Activated CD4-positive, alpha-beta T cell treated with anti-CD3 and anti-CD28 coated beads, Interleukin-2, amount 50 U/mL, for 16 hours (primary cell): ENCODE data around the gene STAG3.
"Not testable (repeated sequence)": the region's sequence is repeated elsewhere in the genome, so short reads cannot be mapped to it uniquely, and the experiment has no call there.

Experiments used
- DNase-seq: peaks from one replicate; pipeline ENCODE4 v3.0.0-alpha.2; 2020

The STAG3 gene

GRCh38 chr7:100217934-100218333 lies 40.2 kb downstream of the STAG3 start:
- peak; percentile 87 for DNase-seq

DNA sequence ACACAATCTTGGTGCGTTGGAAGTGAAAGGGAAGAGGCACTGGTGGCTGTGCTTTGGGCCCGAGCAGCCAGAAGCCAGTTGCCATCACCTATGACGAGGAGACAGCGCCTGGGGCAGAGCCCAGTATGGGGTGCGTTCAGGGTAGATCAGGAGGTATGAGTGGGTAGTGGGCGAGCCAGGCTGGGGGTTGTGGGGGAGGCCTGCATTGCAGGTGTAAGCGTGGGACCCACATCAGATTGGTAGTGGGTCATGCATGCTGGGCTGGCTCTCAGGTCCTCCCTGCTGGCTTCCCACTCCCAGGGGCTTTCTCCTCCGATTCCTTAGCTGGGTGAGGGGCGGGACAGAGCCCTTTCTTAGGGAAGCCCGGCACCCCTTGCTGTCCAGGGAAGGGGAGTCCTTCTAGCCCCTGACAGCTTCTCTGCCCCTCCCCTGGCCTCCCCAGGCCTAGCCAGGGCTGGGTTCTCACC lies 41.6 kb downstream of the STAG3 start:
- DNase-seq = peak; percentile 32

- DNase-seq = peak; percentile 54
These were observed 42.3 kb downstream of the STAG3 start, which contains the start of gene PVRIG for GRCh38 chr7:100219801-100220585. Gene PVRIG (plus strand): TSS chr7:100219949. CDS start chr7:100219971, 22 bp downstream.

- no peak for DNase-seq
These were observed 43.0 kb downstream of the STAG3 start for GRCh38 chr7:100220586-100221230.

DNA sequence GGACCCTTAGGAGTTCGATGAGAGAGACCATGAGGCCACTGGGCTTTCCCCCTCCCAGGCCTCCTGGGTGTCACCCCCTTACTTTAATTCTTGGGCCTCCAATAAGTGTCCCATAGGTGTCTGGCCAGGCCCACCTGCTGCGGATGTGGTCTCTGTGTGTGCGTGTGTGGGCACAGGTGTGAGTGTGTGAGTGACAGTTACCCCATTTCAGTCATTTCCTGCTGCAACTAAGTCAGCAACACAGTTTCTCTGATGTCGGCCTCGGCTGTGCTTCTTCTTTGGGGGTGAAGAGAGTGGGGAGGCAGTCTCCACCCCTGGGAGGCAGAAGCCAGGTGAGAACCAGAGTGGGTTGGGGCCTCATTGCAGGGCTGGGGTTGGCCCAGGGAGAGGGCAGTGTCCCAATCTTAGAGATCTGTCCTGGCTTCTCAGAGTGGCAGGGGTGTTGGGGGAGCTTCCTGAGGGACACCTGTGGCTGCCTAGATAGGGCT lies 43.6 kb downstream of the STAG3 start:
- DNase-seq = peak; percentile 89

- no peak for DNase-seq
These were observed 44.2 kb downstream of the STAG3 start for GRCh38 chr7:100221767-100222444.

DNA sequence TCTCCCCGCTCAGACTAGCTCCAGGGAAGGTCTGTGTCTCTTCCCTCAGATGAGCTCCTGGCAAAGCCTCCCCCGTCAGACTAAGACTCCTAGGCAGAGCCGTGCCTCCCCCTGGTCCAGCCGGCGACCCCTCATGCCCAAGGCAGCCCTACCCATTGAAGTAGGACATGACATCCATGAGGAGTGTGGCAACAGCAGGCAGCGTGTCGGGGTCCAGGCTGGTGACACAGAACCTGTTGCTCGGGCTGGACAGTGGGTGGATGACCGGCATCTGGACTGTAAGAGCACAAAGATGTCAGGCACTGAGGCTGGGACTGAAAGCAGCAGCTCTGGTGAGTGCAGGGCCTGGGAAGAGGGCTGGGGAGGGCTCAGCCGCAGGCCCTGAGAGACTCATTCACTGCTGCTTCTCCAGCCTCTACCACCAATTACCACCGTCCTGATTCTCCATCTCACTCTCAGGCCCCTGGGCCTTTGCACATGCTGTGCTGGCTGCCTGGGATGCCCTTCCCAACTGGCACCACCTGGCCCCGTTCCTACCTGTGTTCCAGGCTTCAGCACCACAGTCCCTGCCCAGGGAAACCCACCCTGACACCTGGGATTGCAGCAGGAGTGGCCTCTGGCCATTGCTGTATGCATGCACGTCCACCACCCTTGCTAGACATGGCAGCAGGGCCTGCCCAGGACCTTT lies 44.9 kb downstream of the STAG3 start:
- DNase-seq = no peak

DNA sequence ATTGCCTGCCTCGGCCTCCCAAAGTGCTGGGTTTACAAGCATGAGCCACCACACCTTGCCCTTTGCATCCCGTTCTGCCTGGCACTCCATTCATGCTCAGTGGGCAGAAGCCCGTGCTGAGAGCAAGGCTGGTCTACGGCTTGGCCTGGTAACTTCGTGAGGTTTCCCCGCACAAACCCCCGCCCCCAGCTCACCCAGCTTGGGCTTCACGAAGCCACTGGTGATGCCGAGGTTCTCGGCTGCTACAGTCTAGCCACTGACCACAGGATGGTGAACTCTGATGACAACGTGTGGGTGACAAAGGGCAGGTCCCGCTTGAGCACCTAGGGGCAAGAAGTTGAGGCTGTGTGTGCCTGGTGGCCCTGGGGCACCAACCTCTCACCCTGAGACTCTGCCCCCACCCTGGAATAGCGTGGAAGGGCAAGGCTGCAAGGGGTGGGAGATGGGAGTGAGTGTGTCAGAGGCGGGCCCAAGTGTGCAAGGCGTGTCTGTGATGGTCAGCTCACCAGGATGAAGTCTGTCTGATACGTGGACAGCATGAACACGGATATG lies 45.7 kb downstream of the STAG3 start:
- not testable (repeated sequence) for DNase-seq

GRCh38 chr7:100224891-100225290 lies 47.2 kb downstream of the STAG3 start:
- DNase-seq = not testable (repeated sequence)

- not testable (repeated sequence) for DNase-seq
These were observed 57.1 kb downstream of the STAG3 start for GRCh38 chr7:100234660-100235317.

- not testable (repeated sequence) for DNase-seq
These were observed 62.3 kb downstream of the STAG3 start for GRCh38 chr7:100239975-100240374.

DNA sequence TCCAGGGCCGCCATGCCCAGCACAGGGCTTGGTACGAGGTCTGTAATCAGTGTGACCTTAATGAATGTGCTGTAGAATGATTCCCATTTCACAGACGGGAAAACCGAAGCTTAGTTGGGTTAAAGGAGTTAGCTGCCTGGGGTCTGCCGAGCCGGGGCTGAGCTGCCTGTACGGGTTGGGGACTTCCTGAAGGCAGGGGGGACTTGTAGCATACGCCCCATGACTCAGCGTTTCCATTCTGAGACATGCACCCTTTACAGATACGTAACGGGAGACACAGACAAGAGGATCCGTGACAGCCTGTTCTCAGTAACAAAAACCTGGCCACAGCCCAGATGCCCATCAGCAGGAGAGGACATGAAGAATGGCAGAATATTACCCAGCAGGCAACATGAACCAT lies 65.7 kb downstream of the STAG3 start:
- DNase-seq = peak; percentile 86

GRCh38 chr7:100244988-100245605 lies 67.4 kb downstream of the STAG3 start:
- DNase-seq = not testable (repeated sequence)

GRCh38 chr7:100246121-100246864 lies 68.6 kb downstream of the STAG3 start:
- not testable (repeated sequence) for DNase-seq

GRCh38 chr7:100246865-100247137 lies 69.1 kb downstream of the STAG3 start:
- DNase-seq = not testable (repeated sequence)

DNA sequence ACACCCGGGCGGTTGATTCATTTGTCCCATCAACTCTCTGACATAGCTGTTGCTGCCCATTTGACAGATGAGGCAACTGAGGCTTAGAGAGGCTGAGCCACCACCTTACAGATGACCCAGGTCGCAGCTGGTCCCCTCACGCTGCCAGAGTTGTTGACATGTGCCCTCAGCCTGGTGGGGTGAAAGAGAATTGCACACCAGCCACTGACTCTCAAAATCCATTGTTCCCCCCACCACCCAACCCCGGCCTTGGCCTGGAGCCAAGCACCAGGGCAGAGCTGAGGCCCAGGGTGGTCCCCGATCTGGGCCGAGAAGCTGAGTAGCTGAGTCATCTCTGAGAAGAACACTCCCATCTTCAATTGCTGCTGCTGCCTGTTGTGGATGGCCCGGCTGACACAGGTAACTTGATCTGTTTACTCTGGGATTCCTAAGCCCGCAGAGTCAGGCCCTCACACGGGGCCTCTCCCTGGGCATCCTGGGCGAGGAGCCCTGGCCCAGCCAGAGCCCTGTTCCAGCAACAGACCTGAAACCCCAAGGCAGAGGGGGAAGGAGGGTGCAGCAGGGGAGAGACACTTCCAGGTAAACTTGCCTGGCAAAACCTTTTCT lies 69.5 kb downstream of the STAG3 start:
- DNase-seq = no peak

DNA sequence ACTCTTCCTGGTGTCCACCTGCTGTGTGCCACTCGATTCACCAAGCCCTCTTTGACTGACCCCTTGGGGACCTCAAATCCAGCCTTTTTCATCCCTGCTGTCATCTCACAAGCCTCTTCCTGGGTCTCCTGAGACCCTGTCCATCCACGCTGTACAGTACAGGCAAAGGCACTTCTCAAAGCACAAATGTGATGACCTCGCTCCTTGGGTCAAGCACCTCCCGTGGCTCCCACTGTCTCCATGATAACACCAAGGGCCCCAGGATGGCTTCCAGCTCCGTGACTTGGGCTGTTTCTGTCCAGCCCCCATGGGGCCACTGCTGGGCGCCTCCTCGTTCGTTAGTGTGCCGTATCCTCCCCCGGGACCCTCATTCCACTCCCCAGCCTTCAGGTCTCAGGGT lies 70.8 kb downstream of the STAG3 start:
- DNase-seq = no peak

DNA sequence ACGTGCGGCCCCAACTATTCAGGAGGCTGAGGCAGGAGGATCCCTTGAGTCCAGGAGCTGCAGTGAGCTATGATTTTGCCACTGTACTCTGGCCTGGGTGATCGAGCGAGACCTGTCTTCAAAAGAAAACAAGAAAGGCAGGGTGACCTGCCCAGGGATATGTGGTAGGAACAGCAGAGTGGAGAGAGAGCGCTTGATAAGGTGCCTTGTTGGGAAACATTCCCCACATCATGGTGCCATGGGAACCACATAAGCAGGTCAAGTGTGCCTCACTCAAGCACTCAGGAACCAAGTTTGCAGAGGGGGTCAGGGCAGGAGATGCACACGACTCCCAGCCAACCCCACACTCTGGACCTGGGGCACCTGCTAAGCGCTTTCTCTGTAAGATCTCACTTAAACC lies 79.3 kb downstream of the STAG3 start:
- no peak for DNase-seq

DNA sequence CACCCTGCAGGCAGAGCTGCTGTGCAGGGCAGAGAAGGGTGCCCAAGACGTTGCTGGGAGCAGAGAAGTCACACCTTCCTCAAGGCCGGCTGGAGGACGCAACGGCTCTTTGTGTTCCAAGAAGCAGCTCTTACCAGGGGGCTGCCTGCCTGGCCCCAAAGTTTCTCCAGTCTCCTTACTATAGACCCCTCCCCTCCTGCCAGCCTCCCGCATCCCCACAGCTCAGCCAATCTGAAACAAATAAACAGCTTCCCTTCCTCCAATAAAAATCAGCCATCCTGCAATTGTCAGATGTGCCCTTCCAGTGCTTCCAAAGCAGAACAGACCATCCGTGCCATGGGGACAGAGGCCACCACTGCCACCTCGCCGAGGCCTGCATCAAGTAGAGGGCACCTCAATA lies 82.3 kb downstream of the STAG3 start:
- not testable (repeated sequence) for DNase-seq

DNA sequence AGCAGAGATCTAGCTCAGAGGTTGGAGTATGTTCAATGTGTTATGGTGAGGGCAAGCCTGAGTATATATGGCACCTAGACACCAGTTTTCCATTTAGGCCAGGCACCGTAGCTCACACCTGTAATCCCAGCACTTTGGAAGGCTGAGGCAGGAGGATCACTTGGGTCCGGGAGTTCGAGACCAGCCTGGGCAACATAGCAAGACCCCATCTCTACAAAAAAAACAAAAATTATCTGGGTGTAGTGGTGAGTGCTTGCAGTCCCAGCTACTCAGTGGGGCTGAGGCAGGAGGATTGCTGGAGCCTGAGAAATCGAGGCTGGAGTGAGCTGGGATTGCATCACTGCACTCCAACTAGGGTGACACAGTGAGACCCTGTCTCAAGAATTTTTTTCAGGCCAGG lies 85.2 kb downstream of the STAG3 start:
- not testable (repeated sequence) for DNase-seq
